Osteocyte (in vitro differentiated cells): ENCODE measurements around the gene DRC7. TPM values are rescaled to one million over a fixed set of nuclear protein-coding genes. Genes with fewer than 3 reads are reported as not detected.

ENCODE experiments used
- DNase-seq: peaks from one replicate; pipeline ENCODE4 v3.0.0; 2021; ENCODE audit warnings: mixed read lengths; ENCODE audit not compliant: unreplicated experiment; ENCODE audit errors: extremely low spot score
- H3K27ac Mint-ChIP-seq: one replicate; pipeline ENCODE4 v1.8.0; 2021; ENCODE audit warnings: mild to moderate bottlenecking, mixed read lengths; ENCODE audit not compliant: unreplicated experiment
- H3K27me3 Mint-ChIP-seq: one replicate; pipeline ENCODE4 v1.8.0; 2021; ENCODE audit warnings: mixed read lengths; ENCODE audit not compliant: unreplicated experiment
- H3K36me3 Mint-ChIP-seq: one replicate; pipeline ENCODE4 v1.8.0; 2021; ENCODE audit warnings: mixed read lengths; ENCODE audit not compliant: unreplicated experiment
- H3K4me1 Mint-ChIP-seq: one replicate; pipeline ENCODE4 v1.8.0; 2021; ENCODE audit warnings: mixed read lengths; ENCODE audit not compliant: unreplicated experiment
- H3K4me3 Mint-ChIP-seq: one replicate; pipeline ENCODE4 v1.8.0; 2021; ENCODE audit warnings: mild to moderate bottlenecking, moderate library complexity, mixed read lengths; ENCODE audit not compliant: unreplicated experiment
- H3K9me3 Mint-ChIP-seq: one replicate; pipeline ENCODE4 v1.8.0; 2021; ENCODE audit warnings: mixed read lengths; ENCODE audit not compliant: unreplicated experiment
- CTCF ChIP-seq: fragments of 200-600 bp; sonication (generic); IDR thresholded peaks from 2 replicates; pipeline ENCODE4 v1.5.0; 2021; ENCODE audit warnings: antibody characterized with exemption, mild to moderate bottlenecking, moderate library complexity
- total RNA-seq: library from RNA; stranded (reverse); gene quantifications from 2 replicates; pipeline ENCODE4 v1.2.1, GENCODE V29; 2021

DRC7 gene
- total RNA-seq, 1 donor from 2014 or later, result not detected

- no peak for DNase-seq
- no peak overlapping the region for H3K27ac Mint-ChIP-seq
Measured at GRCh38 chr16:57761301-57761700, 66.7 kb downstream of the DRC7 start.

DNA sequence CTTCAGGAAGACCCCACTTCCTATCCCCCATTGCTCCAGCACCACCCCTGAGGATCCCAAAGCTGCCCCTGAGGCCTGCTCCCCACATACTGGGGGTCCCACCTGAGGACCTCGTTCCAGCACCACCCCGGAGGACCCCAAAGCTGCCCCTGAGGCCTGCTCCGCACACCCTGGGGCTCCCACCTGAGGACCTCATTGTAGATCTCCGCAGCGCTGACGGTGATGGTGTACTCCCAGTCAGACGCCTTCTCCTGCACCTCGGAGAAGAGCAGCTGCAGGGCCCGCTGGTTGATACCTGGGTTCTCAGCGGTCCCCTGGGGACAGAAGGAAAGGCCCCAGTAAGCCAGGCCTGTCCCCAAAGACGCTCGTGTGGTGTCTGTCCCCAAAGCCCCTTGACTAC is 67.4 kb downstream of the DRC7 start:
- peak overlapping the region; percentile 3 for H3K27ac Mint-ChIP-seq
- no peak for TF ChIP-seq CTCF

More at GRCh38 chr16:57761301-57761700, 66.7 kb downstream of the DRC7 start:
- Mint-ChIP-seq H3K27me3 (no peaks in the 10 kb centered on the region), H3K36me3 (peaks cover 33% of the 10 kb centered on the region), H3K9me3 (no peaks in the 10 kb centered on the region), H3K4me3 (no peak overlapping the region), H3K4me1 (peaks cover 26% of the 10 kb centered on the region)
- no peak for TF ChIP-seq CTCF

GRCh38 chr16:57762365-57763040 is 67.9 kb downstream of the DRC7 start:
- Mint-ChIP-seq H3K27ac (peak overlapping the region; percentile 3), H3K36me3 (peaks cover 40% of the 10 kb centered on the region)

More for the DNA sequence above, 67.4 kb downstream of the DRC7 start:
- no peak for DNase-seq
- Mint-ChIP-seq H3K4me1 (peaks cover 25% of the 10 kb centered on the region), H3K36me3 (peaks cover 37% of the 10 kb centered on the region), H3K27me3 (no peaks in the 10 kb centered on the region), H3K4me3 (no peak overlapping the region), H3K9me3 (no peaks in the 10 kb centered on the region)

DNA sequence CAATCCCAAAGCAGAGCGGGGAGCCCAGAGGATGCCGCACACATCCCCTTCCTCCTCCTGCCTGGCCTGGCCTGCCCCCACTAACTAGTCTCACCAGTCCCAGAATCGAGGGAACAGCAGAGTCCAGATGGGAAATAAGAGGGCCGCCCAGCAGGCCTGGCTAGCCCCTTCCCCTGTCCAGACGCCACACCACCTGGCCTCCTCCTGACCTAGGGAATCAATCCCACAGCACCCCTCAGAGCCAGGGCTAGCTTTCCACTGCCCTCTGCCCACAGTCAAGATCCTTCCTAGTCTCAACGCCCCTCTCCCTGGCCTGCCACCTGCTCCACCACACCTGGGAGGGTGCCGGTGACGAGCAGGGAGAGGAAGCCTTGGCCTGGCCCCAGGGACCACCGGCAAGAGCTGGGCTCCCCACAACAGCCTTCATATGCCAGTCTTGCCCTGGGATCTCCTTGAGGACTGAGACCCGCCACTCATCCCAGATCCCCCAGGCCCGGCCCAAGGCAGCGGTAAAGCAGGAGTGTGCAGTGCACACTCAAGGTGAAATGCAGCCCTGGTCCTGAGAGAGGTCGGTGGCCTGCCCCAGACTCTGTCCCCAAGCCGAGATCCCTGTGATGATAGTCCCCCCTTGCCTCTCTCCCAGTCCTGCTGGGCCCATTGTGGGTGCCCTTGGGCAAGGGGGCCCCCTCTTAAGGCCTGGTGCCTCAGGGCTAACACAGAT is 68.8 kb downstream of the DRC7 start:
- DNase-seq, result no peak
- Mint-ChIP-seq H3K9me3 (no peaks in the 10 kb centered on the region), H3K36me3 (peaks cover 40% of the 10 kb centered on the region), H3K27ac (peak overlapping the region; percentile 50), H3K4me3 (no peak overlapping the region), H3K4me1 (peaks cover 21% of the 10 kb centered on the region), H3K27me3 (no peaks in the 10 kb centered on the region)
- TF ChIP-seq CTCF, result no peak

More at GRCh38 chr16:57762365-57763040, 67.9 kb downstream of the DRC7 start:
- H3K27me3 Mint-ChIP-seq, result no peaks in the 10 kb centered on the region
- H3K4me3 Mint-ChIP-seq, result no peak overlapping the region
- no peak for DNase-seq
- H3K4me1 Mint-ChIP-seq, result peaks cover 21% of the 10 kb centered on the region
- H3K9me3 Mint-ChIP-seq, result no peaks in the 10 kb centered on the region
- no peak for TF ChIP-seq CTCF

GRCh38 chr16:57764006-57764340 is 69.4 kb downstream of the DRC7 start:
- no peaks in the 10 kb centered on the region for H3K27me3 Mint-ChIP-seq
- no peak for DNase-seq
- H3K9me3 Mint-ChIP-seq, result no peaks in the 10 kb centered on the region
- no peak for TF ChIP-seq CTCF
- peaks cover 21% of the 10 kb centered on the region for H3K4me1 Mint-ChIP-seq
- H3K27ac Mint-ChIP-seq, result peak overlapping the region; percentile 50
- H3K36me3 Mint-ChIP-seq, result peaks cover 40% of the 10 kb centered on the region
- H3K4me3 Mint-ChIP-seq, result no peak overlapping the region
